Measurements from ENCODE around the gene CSNK2A3. TPM values are rescaled to one million over a fixed set of nuclear protein-coding genes. Genes with fewer than 3 reads are reported as not detected.

CSNK2A3 gene
- total and polyA plus RNA-seq, 2 of the 13 experiments (the other 11 are each of a cell fraction or from before 2014, with no cell fraction given): 1.7 to 3.5 TPM

DNA sequence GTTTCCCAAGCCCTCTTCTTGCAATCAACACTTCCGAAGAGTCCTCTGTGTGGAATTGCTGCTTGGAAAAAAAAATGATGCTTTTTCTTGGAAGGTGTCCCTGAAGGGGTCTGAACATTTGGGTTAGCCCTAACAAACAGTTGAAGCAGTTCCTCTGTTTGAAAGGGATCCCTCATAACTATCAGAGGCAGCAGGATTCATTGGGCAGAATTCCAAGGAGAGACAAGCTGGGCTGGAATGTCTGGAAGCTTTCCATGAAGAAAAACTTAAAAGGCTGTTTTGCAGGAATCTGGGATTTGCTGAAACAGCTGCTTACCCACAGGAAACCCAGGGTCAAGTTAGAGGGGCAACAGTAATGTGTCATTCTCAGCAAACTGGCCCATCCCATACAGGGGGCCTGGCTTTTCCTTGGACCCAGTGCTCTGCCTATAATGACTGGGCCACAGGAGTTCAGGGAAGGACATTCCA lies 3.1 kb downstream of the CSNK2A3 start:
- no TSS peak for BruUV-seq (replicated peaks)
- FAIRE-seq (no peak), ATAC-seq (no peak), DNase-seq (ENCODE audit: low spot score) (no peak)
- H3K9me3 ChIP-seq (ENCODE audit: low read length): no peaks in the 10 kb centered on the region
- intact Hi-C loops (cut with micrococcal nuclease; ENCODE audit: unreplicated experiment) (no loop called here), in situ Hi-C loops (cut with HindIII; ENCODE audit: extremely low pct_ligation_motif_present, low pct_unique_long_range_greater_than_20kb) (no loop called here)
- ChIA-PET CTCF (ENCODE audit: low intra/inter-chr PET ratio, low total read pairs) (no interaction called here), POLR2A (no interaction called here)
- H3K4me2 ChIP-seq (ENCODE audit: low read depth, low read length): no peak overlapping the region
- no peak overlapping the region for H3K4me3 ChIP-seq (replicated peaks in 1 of 3; ENCODE audit: insufficient read depth in 1 of 3, low read depth in 2 of 3, low read length in 3 of 3)
- H2AFZ ChIP-seq (ENCODE audit: low read length): no peak overlapping the region
- H3K9ac ChIP-seq (ENCODE audit: insufficient read depth, low read depth, low read length): no peak overlapping the region
- no peaks in the 10 kb centered on the region for H3K36me3 ChIP-seq (replicated peaks in 1 of 2; ENCODE audit: control insufficient read depth in 1 of 2, insufficient read depth in 2 of 2, low read length in 2 of 2)
- no peak overlapping the region for H3K27ac ChIP-seq (ENCODE audit: extremely low read length, insufficient read depth, low read length)
- TF ChIP-seq ZNF616 (CRISPR knock-in tag; IDR thresholded peaks at IDR 0.05; ENCODE audit: low read depth) (no peak), ZSCAN21 (CRISPR knock-in tag; IDR thresholded peaks at IDR 0.05; ENCODE audit: borderline replicate concordance) (no peak), ZNF788 (CRISPR knock-in tag; IDR thresholded peaks at IDR 0.05; ENCODE audit: borderline replicate concordance) (no peak), NFRKB (IDR thresholded peaks at IDR 0.05) (no peak), TBX2 (CRISPR knock-in tag; IDR thresholded peaks at IDR 0.05; ENCODE audit: borderline replicate concordance) (no peak), MATR3 (CRISPR knock-in tag; IDR thresholded peaks at IDR 0.05) (no peak)
- TF ChIP-seq, protein P1, sequence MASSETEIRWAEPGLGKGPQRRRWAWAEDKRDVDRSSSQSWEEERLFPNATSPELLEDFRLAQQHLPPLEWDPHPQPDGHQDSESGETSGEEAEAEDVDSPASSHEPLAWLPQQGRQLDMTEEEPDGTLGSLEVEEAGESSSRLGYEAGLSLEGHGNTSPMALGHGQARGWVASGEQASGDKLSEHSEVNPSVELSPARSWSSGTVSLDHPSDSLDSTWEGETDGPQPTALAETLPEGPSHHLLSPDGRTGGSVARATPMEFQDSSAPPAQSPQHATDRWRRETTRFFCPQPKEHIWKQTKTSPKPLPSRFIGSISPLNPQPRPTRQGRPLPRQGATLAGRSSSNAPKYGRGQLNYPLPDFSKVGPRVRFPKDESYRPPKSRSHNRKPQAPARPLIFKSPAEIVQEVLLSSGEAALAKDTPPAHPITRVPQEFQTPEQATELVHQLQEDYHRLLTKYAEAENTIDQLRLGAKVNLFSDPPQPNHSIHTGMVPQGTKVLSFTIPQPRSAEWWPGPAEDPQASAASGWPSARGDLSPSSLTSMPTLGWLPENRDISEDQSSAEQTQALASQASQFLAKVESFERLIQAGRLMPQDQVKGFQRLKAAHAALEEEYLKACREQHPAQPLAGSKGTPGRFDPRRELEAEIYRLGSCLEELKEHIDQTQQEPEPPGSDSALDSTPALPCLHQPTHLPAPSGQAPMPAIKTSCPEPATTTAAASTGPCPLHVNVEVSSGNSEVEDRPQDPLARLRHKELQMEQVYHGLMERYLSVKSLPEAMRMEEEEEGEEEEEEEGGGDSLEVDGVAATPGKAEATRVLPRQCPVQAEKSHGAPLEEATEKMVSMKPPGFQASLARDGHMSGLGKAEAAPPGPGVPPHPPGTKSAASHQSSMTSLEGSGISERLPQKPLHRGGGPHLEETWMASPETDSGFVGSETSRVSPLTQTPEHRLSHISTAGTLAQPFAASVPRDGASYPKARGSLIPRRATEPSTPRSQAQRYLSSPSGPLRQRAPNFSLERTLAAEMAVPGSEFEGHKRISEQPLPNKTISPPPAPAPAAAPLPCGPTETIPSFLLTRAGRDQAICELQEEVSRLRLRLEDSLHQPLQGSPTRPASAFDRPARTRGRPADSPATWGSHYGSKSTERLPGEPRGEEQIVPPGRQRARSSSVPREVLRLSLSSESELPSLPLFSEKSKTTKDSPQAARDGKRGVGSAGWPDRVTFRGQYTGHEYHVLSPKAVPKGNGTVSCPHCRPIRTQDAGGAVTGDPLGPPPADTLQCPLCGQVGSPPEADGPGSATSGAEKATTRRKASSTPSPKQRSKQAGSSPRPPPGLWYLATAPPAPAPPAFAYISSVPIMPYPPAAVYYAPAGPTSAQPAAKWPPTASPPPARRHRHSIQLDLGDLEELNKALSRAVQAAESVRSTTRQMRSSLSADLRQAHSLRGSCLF (CRISPR knock-in tag; IDR thresholded peaks at IDR 0.05; ENCODE audit: borderline replicate concordance): no peak
- peaks cover 4 to 8% of the 10 kb centered on the region in 2 experiments; a peak in 3 of 5 replicates for H3K27me3 ChIP-seq (ENCODE audit: control insufficient read depth in 1 of 2, insufficient read depth in 2 of 2, low read length in 2 of 2)
- WGBS (ENCODE audit: low lambda C conversion rate): 44% methylated on average over 1 of the region's 1 CpG
- H3K79me2 ChIP-seq (ENCODE audit: insufficient read depth, low read length): no peaks in the 10 kb centered on the region
- H3K4me1 ChIP-seq (ENCODE audit: insufficient read depth, low read length): no peaks in the 10 kb centered on the region
- H4K20me1 ChIP-seq (ENCODE audit: insufficient read depth, low read length): no peaks in the 10 kb centered on the region

Measured in HepG2 (cell line).